GM19043 (cell line): ENCODE results near the gene MELTF.

Experiments
- ATAC-seq: cut with Tn5 transposase; IDR thresholded peaks from one replicate; pipeline ENCODE4 v1.9.1; 2021; ENCODE audit warnings: low read depth; ENCODE audit not compliant: unreplicated experiment

The MELTF gene

DNA sequence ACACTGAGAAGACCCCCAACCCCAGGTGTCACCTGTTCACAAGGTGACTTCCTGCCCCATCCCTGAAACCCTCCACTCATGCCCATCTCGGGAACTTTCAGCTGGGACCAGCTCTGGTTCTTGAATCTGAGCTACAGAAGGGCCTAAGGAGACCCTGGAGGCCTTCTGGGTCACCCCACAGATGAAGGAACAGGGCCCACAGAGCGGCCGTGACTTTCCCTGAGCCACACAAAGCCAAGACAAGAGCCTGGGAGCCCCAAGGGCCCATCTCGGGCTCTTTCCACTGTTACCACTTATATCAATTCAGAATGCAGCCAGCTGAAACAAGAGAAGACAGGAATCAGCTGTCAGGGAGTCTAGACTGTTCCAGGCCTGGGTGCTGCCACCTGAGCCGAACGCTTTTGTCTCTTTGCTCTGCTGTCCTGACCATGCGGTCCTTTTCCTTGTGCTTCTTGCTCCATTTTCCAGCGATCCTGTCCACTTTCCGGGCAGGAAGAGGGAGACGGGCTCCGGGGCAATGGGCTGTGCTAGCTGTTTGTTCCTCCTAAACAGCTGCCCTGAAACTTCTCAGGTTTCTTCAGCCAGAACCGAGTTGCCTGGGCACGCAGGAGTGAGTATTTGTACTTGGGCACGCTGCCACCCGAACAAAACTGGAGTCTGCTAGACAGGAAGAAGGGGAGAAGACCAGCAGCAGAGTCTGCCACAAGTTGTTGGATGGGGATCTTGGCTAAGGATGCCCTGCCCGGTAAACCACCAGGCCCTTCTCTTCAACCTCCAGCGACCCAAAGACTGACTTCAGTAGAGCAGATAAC, 33.0 kb downstream of the MELTF start:
- no peak for ATAC-seq

DNA sequence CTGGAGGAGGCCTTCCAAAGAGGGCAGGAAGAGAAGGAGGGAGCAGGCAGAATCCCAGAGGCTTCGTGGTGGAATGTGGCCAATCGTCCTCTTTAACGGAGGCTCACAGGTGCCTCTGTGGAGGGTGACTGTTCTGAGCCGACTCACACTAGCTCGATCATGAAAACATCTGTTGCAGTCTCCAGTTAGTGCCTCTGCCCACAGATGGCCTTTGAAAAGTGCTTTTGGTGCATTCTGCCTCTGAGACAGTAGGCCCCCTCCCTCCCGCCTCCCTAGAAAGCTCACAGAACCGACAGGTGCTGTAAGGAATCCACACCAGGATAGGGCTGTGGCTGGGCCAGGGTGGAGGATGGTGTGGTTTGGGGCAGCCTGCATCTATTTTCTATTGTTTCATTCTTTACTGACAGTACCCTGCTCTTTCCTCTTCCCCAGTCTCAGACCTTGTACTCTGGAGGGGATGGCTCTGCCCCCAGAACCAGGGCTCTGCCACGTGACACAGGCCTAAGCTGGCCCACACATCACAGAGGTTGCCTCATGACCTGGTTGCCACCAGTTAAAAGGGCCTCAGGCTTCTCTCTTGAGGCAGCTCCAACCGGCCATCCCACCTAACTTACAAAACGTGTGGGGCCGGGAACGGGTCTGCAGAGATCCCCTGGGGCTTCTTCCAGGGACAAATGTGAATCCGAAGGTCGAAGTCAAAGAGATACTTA, 33.8 kb downstream of the MELTF start:
- ATAC-seq, result no peak

DNA sequence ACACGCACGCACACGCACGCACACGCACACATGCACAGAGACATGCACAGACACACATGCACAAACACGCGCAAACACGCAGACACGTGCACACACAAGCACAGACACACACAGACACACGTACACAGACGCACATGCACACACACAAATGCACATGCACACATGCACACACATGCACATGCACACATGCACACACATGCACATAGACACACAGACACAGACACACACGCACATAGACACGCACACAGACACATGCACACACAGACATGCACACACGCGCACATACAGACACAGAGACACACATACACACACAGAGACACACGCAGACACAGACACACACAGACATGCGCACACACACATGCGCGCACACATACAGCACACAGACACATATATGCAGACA, 34.6 kb downstream of the MELTF start:
- no peak for ATAC-seq

DNA sequence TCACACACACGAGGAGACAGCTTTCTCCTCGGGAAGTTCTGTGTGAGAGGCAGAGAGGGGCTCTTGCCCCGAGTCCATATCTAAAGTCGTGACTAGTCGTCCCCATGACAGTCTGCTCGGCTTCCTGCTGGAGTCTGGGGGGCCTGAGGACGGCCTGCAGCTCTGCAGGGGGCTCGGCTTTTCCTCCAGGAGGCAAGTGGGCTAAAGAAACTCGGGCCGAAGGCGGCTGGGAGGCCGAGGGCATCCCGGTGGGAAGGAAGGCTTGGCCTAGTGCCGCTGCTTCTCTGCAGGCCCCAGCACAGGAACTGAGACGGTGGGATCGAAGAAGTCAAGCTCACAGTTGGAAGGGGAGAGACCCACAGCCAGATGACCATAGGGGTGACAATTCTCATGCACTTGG, 35.6 kb downstream of the MELTF start:
- no peak for ATAC-seq

DNA sequence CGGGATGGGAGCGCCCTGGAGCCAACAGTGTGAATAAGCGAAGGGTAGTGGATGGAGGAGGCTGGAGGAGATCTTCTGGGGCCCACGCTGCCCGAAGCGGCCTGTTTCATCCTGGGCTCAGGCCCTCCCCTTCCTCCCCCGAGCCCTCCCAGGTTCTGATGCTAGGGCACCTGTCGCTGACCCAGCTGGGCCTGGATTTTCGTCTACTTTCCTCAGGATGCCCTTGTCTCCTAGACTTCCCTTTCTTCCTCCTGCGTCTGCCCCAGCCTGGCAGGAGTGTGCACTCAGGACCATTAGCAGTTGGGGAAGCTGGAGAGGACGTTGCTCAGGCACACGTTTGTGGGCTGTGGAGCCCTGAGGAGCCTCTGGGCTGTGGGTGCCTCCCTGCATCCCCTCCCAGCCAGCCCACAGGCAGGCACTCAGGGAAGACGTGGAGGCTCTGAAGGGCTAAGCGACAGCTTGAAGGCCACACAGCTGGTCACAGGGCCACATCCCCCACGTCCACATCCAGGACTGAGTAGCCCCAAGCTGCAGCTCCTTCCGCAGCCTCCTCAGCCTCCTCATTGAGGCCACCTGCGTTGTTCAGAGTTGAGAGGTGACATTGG, 37.1 kb downstream of the MELTF start:
- ATAC-seq, result no peak

DNA sequence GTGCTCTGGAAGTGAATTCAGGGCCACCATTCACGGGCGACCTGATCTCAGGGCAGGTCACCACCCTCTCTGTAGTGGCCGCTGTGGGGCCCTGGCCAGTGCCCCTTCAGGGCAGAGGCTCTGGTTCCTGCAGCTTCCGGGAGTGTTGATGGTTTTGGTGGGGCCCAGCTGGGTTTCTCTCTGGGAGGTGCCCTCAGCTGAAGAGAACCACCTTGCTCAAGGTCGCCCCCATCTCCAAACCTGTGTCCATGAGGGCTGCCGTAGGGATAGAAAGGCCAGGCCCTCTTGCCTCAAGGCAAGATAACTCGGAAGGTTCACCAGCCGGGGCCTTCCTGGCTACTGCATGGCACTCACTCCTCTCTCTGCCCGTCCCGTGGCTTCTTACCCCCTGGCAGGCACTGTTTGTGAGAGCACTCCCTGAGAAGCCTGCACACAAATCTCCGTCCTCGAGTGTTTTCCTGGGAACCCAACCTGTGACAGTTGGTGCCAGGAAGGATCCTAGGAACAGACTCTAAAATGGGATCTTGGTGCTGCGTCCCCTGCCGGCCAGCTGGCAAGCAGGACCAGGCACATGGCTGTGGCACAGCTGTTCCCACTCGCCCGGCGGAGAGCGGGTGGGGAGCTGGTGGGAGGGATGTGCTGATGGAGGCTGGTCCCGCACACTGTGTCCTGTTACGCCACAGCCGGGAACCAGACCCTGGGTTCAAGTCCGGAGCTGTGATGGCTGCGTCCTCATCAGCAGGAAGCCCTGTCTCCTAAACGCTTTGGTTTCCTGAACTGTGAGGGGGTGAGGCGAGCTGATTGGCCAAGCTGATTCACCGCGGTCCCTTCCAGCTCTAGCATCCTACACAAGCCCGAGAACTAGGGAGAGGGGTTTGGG, 37.8 kb downstream of the MELTF start:
- no peak for ATAC-seq

DNA sequence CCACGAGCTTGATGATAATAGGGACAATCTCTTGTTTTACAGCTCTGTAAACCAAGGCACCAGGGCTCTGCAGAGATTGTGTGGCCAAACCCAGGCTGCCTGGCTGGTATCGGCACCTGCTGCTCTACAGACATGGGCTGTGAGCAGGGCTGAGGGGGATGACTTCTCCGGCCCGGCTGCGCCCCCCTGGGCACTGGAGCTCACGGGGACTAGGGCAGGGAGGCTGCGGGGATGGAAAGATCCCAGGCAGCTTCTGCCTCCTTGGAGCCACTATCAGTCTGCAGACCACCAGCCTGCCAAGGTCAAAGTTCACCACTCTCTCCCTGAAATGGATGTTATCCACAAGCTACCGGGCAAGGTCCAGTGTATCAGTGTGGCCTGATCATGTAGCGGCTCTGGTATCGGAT, 39.0 kb downstream of the MELTF start:
- no peak for ATAC-seq

DNA sequence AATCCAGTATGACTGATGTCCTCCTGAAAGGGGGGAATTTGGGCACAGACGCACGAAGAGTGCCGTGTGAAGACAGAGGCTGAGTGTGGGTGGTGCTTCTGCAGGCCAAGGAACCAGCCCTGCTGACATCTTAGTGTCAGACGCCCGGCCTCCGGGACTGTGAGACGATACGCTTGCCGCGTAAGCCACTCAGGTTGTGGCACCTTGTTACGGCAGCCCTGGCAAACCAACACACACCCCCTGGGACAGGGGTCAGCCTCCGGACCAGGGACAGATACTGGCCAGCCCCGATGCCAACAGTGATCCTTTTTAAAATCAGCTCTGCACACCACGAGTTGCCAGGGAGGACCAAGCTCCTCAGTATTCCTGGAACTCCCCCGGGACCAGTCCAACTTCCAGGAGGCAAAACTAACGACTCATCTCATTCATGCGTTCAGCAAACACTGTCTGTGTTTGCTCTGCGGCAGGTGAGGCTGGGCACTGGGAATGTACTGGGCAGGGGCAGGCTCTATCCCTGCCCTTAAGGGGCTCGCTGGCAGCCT, 39.8 kb downstream of the MELTF start:
- no peak for ATAC-seq

DNA sequence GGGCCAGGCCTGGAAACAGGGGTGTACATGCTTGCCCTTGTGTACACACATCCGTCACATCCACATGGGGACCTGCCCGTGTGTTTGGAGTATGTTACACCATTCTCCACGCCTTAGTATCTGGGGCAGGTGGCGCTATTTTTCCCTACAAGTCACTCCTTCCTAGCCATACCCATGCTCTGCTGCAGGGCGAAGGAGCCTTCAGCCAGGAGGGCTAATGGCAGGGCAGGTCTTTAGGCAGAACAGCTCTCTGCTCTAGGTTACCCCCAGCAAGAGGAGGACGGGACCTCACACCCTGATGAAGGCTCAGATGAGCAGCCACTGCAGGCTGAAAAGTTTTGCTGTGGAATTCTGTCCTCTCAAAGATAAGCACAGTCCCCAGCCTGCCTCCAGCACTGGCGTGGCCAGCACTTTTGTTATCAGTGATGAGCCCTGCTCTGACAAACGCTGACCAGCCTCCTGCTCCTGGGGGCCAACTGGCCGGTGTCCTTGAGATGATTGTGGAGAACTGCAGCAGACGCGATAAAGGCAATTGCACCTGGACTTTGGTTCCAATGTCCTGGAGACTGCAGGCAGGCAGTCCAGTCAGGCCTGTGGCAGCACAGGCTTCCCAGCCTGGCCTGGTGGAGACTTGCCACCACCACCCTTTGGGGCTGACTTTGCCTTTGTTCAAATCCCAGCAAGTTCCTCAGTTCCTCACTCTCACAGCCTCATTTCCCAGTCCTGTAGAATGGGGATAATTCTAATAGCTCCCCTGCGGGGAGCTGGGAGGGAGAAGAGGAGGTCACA, 41.2 kb downstream of the MELTF start:
- ATAC-seq, result no peak

DNA sequence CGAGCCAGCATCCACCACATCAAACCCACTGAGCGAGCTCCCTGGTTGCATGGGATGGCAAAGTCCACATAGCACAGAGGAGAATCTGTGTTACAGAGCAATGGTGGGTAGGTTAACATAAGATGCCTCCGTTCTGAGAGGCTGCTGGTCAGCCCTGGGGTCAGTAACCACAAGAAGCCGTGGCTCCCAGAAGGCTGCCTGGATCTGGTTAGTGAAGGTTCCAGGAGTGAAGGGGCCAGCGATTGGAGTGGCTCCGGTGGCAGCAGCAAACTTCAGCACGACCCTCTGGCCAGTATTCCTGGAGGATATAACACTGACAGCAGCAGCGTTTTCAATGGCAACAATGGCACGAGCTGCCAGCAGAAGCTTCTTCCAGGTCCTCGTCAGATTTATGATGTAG, 42.6 kb downstream of the MELTF start:
- no peak for ATAC-seq

DNA sequence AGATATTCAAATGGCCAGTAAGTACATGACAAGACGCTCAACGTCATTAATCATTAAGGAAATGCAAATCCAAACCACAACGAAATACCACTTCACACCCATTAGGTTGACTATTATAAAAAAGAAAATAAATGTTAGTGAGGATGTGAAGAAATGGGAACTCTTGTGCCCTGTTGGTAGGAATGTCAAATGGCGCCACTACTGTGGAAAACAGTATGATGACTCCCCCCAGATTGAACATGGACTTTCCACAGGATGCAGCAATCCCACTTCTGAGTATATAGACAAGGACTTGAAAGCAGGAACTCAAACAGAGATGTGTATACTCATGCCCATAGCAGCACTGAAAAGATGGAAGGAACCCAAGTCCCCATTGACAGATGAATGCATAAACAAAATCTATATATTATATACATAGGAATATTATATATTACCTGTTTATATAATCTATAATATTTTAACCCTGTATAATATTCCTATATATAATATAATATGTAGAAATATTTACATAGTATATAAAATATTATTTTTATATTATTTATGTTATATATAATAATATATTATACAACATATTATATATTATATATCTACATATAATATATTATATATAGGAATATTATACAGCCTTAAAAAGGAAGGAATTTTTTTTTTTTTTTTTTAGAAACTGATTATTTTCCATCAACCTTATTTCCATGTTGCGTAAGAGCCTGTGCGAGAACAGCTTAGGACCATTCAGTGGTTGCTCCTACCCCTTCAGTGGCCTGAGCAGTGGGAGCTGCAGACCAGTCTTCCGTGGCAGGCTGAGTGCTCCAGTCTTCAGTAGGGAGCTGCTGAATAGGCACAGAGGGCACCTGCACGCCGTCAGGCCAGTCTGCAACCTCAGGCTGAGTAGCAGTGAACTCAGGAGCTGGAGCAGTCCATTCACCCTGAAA, 43.4 kb downstream of the MELTF start:
- ATAC-seq, result no peak

DNA sequence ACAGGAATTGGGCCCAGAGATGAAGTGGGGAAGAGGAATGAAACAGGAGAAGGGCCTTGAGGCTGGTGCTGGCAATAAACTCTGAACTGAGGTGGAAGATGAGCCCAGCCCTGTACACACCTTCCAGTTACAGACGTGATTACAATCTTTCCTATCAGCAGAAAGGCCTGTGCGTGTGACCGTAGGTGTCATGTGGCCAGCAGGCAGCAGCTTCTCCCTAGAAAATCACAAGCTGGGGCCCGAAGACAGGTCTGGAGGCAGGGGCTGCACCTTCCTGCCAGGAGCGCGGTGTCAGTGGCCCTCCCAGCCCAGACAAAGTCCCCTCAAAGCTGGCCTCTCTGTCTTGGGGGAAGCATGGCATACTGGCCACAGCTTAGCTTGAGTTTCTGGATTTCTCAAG, 44.3 kb downstream of the MELTF start:
- ATAC-seq, result no peak

DNA sequence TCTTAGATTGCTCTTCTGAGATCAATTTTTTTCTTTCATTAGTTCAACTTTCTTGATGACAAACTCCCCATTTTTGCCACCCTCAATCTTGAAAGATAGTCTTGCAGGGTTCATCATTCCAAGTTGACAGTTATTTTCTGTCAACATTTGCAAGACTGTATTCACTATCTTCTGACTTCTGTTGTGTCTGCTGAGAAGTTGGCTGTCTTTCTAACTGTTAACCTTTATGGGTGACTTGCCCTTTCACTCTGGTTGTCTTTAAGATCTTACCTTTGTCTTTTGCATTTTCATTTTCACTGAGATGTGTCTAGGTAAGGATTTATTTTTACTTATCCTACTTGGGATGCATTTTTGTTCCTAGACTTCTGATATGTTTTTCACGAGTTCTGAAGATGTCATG, 46.4 kb downstream of the MELTF start:
- no peak for ATAC-seq

DNA sequence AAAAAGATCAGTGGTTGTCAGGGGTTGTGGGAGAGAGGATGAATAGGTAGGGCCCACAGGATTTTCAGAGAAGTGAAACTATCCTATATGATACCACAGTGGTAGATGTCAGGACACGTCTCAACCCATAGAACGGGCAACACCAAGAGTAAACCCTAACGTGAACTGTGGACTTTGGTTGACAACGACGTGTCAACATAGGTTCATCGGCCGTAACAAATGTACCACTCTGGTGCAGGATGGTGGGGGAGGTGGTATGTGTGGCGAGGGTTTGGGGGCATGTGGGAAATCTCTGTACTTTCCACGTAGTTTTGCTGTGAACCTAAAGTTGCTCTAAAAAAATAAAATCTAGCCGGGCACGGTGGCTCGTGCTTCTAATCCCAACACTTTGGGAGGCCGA, 48.0 kb downstream of the MELTF start:
- ATAC-seq, result no peak

DNA sequence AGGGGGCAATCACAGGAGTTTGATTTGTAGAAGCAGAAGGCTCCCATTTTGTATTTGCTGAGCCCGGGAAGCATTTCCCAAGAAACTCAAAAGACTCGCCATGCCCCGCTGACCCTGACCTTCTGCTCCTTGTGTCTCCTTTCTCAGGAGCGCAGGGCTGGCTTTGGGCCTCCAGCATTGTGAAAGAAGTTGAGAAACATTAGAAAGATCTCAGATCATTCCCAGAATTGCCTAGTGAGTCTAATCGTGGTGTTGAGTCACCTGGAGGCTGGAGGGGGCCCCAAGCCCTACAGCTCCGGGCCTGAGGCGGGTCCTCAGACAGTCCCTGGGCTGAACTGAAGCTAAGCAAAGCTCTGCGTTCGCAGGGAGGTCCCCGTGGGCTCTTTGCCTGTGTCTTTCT, 50.1 kb downstream of the MELTF start:
- no peak for ATAC-seq

DNA sequence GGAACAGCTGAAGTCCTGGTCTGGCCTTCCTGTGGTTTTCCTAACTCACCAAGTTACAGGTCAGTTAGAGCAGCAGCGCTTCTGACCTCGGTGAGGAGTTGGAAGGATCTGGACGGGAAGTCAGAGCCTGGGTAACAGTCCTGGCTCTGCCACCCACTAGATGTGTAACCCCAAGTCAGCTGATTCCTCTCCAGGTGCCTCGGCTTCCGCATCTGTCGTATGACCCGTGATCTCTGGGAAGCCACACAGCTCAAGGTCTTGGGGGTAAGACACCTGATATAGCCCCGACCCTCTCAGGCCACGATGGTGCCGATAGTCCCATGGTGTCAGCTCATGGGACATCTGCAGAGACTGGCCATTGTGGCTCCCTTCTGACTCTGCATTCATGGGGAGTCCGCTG, 52.7 kb downstream of the MELTF start:
- ATAC-seq, result no peak

DNA sequence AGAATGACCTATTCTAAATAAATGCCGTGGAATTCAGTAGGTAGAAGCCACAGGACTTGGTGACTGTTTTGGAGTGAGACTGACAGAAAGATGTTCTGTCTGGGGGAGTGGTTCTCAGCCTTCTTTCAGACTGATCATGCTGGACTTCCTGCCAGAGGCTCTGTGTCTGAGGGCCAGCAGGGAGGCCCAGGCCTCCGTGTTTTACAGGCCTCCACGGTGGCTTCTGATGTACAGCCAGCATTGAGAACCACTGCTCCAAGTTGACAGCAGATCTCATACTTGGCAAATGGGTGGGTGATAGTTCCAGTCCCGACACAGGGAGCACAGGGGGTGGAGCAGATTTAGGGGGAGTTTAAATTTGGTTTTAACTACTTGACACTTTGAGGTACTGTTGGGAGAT, 54.3 kb downstream of the MELTF start:
- ATAC-seq, result no peak

DNA sequence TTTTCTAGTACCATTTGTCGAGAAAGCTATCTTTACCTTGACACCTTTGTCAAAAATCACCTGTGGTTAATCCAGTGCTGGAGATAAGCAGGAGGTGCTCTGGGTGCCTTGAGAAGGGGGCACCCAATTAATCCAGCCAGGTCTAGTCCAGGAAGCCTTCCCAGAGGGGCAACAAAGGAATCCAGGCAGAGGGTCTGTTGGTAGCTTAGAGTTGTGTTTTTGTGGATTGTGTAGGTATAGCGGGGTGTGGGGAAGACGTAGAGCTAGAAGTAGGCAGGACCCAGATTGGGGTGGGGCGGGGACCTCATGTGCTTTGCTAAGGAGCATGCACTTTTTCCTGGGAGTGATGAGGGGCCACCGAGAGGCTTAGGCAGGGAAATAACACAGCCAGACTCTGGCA, 55.0 kb downstream of the MELTF start:
- ATAC-seq, result no peak
